Suprapubic skin (tissue), 4 donors: ENCODE data around the gene LUC7L.
"Not testable (repeated sequence)": the region's sequence is repeated elsewhere in the genome, so short reads cannot be mapped to it uniquely, and the experiment has no call there.

Experiments used
- POLR2A ChIP-seq, 2 donors: fragments of 450-650 bp; IDR thresholded peaks; one replicate each; pipeline ENCODE4 v1.6.1; 2017; ENCODE audit warnings: antibody characterized with exemption in 2 of 2, mild to moderate bottlenecking in 2 of 2, moderate library complexity in 2 of 2
- POLR2AphosphoS5 ChIP-seq, 3 donors: sonication (generic); formaldehyde crosslinking; IDR thresholded peaks; one replicate each; pipeline ENCODE4 v1.6.1; 2017; ENCODE audit warnings: antibody characterized with exemption in 3 of 3
- TF ChIP-seq, protein P1 (sequence below), 2 donors: fragments of 200-600 bp in 1 of 2; fragments of 450-650 bp in 1 of 2; sonication (generic) in 1 of 2; IDR thresholded peaks; one replicate each; pipeline ENCODE4 v1.5.1; 2016 to 2019; ENCODE audit warnings: antibody characterized with exemption in 2 of 2, mild to moderate bottlenecking in 1 of 2, moderate library complexity in 1 of 2

DNA sequence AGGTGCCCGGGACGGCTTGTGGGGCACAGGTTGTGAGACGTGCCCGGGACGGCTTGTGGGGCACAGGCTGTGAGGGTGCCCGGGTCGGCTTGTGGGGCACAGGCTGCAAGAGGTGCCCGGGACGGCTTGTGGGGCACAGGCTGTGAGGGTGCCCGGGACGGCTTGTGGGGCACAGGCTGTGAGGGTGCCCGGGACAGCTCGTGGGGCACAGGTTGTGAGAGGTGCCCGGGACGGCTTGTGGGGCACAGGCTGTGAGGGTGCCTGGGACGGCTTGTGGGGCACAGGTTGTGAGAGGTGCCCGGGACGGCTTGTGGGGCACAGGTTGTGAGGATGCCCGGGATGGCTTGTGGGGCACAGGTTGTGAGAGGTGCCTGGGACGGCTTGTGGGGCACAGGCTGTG lies 69.0 kb downstream of the LUC7L start:
- TF ChIP-seq POLR2A, POLR2AphosphoS5 (IDR thresholded peaks at IDR 0.05): not testable (repeated sequence)
- TF ChIP-seq, protein P1, sequence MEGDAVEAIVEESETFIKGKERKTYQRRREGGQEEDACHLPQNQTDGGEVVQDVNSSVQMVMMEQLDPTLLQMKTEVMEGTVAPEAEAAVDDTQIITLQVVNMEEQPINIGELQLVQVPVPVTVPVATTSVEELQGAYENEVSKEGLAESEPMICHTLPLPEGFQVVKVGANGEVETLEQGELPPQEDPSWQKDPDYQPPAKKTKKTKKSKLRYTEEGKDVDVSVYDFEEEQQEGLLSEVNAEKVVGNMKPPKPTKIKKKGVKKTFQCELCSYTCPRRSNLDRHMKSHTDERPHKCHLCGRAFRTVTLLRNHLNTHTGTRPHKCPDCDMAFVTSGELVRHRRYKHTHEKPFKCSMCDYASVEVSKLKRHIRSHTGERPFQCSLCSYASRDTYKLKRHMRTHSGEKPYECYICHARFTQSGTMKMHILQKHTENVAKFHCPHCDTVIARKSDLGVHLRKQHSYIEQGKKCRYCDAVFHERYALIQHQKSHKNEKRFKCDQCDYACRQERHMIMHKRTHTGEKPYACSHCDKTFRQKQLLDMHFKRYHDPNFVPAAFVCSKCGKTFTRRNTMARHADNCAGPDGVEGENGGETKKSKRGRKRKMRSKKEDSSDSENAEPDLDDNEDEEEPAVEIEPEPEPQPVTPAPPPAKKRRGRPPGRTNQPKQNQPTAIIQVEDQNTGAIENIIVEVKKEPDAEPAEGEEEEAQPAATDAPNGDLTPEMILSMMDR (IDR thresholded peaks at IDR 0.05) = not testable (repeated sequence)
